ENCODE results near the gene RNF8.

DNA sequence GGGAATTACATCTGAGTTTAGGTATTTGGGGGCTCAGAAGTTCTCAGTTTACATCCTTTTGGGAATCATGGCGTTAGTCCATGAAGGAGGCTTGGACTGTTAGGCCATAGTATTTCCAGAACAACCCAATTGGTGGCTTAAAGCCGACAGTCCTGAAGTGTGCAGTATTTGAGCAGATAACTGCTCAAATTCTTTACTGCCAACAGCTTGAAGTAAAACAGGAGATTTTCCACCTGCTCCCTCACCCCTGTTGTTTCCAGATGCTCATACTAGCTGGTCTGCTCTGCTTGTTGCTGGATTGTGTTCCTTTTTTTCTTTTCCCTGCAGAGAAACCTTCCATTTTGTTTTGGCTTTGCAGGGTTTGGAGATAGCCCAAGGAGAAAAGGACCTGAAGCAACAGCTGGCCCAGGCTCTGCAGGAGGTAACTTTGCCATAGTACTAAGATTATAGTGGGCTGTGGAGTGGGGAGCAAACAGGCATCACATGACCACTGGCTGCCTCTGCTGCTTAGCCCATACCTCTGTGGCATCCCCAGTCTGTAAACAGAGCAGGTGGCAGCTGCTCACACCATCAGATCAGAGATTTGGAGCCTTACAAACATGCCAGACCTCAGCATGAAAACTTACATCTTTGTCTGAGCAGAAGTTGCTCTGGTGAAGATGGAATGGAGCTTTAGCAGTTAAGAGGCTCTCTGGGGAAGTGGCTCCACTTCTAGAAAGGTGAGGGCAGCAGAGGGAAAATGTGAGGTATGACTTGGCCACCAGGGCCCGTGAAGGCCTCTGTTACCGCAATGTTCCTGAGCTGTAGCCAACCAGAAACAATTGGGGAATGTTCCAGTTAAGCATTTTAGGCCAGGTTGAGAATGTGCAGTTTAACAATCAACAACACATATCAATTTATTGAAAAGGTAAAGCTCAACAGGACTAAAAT lies 17.6 kb downstream of the RNF8 start:
- TF ChIP-seq KDM2B (CRISPR knock-in tag; IDR thresholded peaks at IDR 0.05) = no peak
- TF ChIP-seq, protein P1, sequence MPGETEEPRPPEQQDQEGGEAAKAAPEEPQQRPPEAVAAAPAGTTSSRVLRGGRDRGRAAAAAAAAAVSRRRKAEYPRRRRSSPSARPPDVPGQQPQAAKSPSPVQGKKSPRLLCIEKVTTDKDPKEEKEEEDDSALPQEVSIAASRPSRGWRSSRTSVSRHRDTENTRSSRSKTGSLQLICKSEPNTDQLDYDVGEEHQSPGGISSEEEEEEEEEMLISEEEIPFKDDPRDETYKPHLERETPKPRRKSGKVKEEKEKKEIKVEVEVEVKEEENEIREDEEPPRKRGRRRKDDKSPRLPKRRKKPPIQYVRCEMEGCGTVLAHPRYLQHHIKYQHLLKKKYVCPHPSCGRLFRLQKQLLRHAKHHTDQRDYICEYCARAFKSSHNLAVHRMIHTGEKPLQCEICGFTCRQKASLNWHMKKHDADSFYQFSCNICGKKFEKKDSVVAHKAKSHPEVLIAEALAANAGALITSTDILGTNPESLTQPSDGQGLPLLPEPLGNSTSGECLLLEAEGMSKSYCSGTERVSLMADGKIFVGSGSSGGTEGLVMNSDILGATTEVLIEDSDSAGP (CRISPR knock-in tag; IDR thresholded peaks at IDR 0.05) = no peak
- TF ChIP-seq KLF1 (tag; IDR thresholded peaks at IDR 0.05) = no peak
- no peak for TF ChIP-seq MXI1 (IDR thresholded peaks at IDR 0.05; ENCODE audit: low read depth, low read length)
- no peak for TF ChIP-seq TBP (optimal IDR thresholded peaks at IDR 0.05; ENCODE audit: low read depth, low read length)
- no peak for TF ChIP-seq IRF2 (CRISPR knock-in tag; IDR thresholded peaks at IDR 0.05)
- no peak for TF ChIP-seq SMAD3 (CRISPR knock-in tag; conservative IDR thresholded peaks at IDR 0.05)
- no peak for TF ChIP-seq ZNF785 (CRISPR knock-in tag; IDR thresholded peaks at IDR 0.05)
- TF ChIP-seq ZNF324 (CRISPR knock-in tag; IDR thresholded peaks at IDR 0.05) = no peak
